T-helper 2 cell treated with Interferon-gamma antibody and Interleukin-4, amounts not matched to agents 100 ng/mL and 5 ng/mL, for 36 hours (primary cell): ENCODE data around the gene MAPK8IP3. TPM values are rescaled to one million over a fixed set of nuclear protein-coding genes. Genes with fewer than 3 reads are reported as not detected.

Experiments used
- intact Hi-C: fragments of 100-400 bp; cut with micrococcal nuclease; formaldehyde crosslinking; loops from one replicate; pipeline ENCODE4 v1.15.1; 2023
- total RNA-seq: library from RNA; stranded (reverse); gene quantifications from 2 replicates; pipeline ENCODE4 v1.2.3, GENCODE V29; 2022

Gene MAPK8IP3
- total RNA-seq, 1 donor from 2014 or later, result 89.1 TPM

- intact Hi-C loops, result no loop called here
These were observed 56.3 kb downstream of the MAPK8IP3 start for GRCh38 chr16:1762196-1762878.

- intact Hi-C loops, result no loop called here
These were observed 57.0 kb downstream of the MAPK8IP3 start for GRCh38 chr16:1762879-1763520.

GRCh38 chr16:1763521-1764511 lies 57.8 kb downstream of the MAPK8IP3 start:
- intact Hi-C loops, result no loop called here

DNA sequence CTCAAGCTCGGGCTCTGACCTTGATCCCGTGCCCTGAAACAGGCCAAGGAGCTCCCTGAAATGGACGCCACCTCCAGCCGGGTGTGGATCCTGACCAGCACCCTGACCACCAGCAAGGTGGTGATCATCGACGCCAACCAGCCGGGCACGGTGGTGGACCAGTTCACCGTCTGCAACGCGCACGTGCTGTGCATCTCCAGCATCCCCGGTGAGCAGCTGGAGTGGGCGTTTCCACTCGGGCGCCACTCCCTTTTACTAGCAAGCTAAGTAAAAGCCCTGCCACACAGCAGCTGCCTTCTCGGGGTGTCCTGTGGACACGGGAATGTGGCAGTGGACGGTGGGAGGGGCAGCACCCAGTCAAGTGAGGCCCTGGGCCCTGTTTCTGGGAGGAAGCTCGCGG lies 59.0 kb downstream of the MAPK8IP3 start:
- intact Hi-C loops, result no loop called here

DNA sequence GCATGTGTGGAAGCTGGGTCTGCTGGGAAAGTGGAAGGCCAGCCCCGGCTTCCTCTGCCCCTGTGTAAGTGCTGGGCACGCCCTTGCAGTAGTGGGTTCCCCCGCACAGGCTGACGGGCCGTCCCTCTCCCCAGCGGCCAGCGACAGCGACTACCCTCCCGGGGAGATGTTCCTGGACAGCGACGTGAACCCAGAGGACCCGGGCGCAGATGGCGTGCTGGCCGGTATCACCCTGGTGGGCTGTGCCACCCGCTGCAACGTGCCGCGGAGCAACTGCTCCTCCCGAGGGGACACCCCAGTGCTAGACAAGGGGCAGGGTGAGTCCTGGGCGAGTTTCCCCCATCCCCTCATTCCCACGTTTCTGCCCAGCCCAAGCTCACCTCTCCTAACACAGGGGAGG lies 59.8 kb downstream of the MAPK8IP3 start:
- intact Hi-C loops, result no loop called here

GRCh38 chr16:1766231-1766630 lies 60.2 kb downstream of the MAPK8IP3 start:
- intact Hi-C loops, result no loop called here

- intact Hi-C loops, result no loop called here
These were observed 60.7 kb downstream of the MAPK8IP3 start for GRCh38 chr16:1766701-1767100.

DNA sequence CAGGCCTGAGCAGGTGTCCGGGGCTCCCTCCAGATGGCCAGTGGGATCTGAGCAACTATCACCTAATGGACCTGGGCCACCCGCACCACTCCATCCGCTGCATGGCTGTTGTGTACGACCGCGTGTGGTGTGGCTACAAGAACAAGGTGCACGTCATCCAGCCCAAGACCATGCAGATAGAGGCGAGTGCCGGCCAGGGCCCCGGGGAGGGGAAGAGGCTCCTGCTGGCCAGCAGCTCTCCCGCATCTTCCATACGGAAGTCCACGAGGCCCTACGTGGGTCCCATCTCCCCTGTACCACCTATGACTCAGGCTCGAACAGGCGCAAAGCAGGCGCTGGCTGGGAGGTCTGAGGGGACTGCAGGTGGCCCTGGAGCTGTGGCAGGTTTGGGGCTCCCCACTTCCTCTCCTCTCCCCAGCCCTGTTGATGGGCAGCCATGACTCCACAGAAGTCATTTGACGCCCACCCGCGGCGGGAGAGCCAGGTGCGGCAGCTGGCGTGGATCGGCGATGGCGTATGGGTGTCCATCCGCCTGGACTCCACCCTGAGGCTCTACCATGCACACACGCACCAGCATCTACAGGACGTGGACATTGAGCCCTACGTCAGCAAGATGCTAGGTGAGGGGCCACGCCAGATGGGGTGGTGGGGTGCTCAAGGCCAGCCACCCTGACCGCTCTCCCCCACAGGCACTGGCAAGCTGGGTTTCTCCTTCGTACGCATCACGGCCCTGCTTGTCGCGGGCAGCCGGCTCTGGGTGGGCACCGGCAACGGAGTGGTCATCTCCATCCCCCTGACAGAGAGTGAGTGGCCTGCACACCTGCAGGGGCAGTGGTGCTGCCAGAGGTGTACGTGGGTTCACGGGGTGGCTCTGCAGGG lies 61.4 kb downstream of the MAPK8IP3 start:
- intact Hi-C loops, result no loop called here

DNA sequence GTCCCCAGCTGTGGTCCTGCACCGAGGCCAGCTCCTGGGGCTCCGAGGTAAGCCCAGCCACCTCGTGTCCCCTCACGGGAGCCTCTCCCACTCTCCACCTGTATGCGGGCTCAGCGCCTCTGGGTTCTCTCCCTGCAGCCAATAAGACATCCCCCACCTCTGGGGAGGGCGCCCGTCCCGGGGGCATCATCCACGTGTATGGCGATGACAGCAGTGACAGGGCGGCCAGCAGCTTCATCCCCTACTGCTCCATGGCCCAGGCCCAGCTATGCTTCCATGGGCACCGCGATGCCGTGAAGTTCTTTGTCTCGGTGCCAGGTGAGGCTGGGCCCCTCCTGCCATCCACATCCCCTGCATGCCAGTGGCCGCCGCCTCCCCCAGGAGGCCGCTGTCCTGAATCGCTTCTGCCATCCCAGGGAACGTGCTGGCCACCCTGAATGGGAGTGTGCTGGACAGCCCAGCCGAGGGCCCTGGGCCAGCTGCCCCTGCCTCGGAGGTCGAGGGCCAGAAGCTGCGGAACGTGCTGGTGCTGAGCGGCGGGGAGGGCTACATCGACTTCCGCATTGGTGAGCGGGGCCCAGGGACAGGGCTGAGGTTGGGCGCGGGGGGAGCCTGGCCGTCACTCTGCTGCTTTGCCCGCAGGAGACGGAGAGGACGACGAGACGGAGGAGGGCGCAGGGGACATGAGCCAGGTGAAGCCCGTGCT lies 62.2 kb downstream of the MAPK8IP3 start:
- intact Hi-C loops, result no loop called here

- intact Hi-C loops, result no loop called here
These were observed 62.9 kb downstream of the MAPK8IP3 start for GRCh38 chr16:1768767-1769401.

DNA sequence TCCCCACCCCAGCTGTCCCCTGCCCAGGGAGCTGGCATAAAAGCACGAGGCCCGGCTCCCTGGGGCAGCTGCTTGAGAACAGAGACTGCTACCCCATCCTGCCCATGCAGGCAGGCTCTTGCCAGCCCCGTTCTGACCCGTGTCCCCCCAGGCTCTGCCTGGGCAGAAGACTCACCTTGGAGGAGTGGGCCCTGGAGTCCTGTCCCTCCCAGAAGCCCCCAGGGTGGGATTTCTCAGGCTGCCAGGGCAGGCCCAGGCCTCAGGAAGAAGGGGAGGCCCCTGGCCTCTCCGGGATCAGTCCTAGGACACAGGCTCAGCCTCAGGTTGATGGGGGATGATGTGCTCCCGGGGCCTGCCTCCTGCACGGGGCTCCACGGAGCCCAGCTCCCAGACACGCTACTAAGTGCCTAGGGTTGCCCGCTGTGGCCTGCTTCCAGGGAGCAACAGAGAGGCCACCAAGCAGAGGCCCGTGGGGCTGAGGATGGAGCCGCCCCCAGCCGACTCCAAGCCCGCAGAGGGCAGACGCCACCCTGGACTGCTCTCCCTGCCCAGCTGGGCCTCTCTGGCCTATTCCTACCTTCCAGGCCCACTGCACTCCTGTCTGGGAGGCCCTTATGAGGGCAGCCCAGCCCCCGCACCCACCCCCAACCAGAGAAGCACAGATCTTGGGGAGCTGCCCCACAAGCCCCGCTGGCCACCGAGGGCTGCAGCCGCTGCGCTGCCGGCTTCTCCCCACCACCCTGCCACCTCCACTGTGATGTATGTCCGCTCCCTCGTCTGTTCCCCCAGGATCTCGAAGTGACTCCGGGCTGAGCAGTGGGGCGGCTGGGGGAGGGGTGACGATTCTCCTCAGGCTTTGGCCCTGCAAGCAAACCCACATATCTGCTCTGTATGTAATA lies 63.7 kb downstream of the MAPK8IP3 start:
- intact Hi-C loops, result loop anchor here (5.0 kb wide), 2 partner anchors 62 to 188 kb away; partner anchors contain the start of genes MAPK8IP3 and NDUFB10

DNA sequence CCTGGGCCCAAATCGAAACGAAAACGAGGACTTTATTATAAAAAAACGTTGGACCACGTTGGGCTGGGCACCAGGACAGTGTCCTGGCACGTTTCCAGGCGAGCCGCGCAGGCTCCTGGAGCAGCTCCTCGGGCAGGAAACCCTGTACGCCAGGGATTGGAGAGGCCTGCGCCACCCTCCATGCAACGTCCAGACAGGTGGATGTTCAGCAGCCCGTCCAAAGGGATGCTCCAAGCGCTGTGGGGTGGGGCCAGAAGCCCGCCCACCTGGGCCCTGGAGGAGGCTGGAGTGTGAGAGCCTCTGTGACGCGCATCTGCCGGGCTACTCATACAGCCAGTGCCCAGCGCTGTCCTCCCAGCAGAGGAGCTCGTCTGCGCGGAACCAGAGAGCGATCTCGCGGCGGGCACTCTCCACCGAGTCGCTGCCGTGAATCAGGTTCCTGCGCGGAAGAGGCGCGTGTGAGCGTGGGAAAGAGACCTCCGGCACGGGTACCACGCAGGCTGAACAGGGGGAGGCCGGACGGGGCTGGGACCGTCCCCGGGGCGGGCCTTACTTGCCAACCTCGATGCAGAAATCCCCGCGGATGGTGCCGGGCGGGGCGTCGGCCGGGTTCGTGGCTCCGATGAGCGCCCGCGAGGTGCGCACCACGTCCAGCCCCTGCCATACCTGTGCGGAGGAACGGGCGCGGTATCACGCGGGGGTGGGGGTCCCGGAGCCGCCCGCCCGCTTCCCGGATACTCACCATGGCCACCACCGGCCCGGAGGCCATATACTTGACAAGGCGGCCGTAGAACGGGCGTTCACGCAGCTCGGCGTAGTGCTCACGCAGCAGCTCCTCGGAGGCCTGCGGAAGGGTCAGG lies 64.6 kb downstream of the MAPK8IP3 start:
- intact Hi-C loops, result loop anchor here (5.0 kb wide), 2 partner anchors 63 to 187 kb away; partner anchors contain the start of genes MAPK8IP3 and NDUFB10

DNA sequence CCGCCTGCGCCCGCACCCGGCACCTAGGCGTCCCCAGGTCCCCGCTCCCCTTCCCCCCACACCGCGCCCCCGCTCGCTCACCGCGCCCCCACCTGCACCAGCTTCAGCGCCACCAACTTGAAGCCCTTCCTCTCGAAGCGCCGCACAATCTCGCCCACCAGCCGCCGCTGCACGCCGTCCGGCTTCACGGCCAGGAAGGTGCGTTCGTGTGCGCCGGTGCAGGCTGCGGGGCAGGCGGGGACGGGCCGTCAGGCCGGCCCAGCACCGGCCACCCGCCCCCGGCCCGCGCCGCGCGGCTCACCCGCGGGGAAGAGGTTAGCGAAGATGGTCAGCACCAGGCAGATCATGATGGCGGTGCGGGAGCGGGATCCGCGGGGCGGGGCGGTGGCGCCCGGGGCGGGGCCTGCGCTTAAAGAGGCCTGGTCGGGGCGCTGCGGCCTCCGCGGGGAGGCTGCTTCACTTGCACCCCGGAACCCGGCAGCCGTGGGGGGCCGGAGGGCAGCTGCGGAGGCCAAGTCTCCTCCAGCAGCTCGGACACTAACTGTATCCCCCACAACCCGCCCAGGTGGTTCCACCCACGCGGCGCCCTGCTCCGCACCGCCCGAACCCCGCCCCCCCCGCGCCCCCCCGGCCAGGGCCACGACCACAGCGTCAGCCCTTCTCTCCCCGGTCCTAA lies 65.3 kb downstream of the MAPK8IP3 start, which contains the start of gene NME3:
Gene NME3 (minus strand): TSS at position 356 of the 676 bp plus-strand sequence. CDS start 9 bp downstream, at position 347.
- intact Hi-C loops, result loop anchor here (5.0 kb wide), 2 partner anchors 64 to 186 kb away; partner anchors contain the start of genes MAPK8IP3 and NDUFB10

DNA sequence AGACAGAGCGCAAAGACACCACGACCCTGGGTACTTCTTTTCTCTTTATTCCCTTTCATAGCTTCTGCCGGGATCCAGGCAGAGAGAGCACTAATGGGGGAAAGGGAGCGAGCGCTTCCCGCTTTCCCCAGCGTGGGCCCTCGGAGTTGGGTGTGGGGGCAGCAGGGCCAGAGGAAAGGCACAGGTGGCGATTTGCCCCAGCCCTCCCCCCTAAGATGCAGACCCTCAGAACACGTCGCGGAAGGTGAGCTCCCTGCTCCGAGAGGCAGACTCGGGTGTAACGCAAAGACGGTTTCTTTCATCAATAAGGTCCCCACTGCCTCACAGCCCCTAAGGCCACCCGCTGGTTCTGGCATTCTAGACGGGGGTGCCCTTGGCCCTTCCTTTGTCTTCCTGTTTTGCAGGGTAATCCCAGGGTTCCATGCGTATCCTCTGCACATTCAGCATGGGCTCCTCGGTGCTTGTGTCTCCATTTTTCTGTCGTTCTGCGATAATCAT lies 65.9 kb downstream of the MAPK8IP3 start:
- intact Hi-C loops, result loop anchor here (1.0 to 5.0 kb wide), 3 partner anchors 65 to 352 kb away; partner anchors contain the start of genes MAPK8IP3, NDUFB10 and UQCC4

GRCh38 chr16:1772362-1772907 lies 66.4 kb downstream of the MAPK8IP3 start, which contains the start of gene EME2:
Gene EME2, plus strand, starts transcription at chr16:1772810. Its CDS starts 418 bp downstream, at chr16:1773228.
- intact Hi-C loops, result loop anchor here (1.0 to 5.0 kb wide), 3 partner anchors 65 to 352 kb away; partner anchors contain the start of genes MAPK8IP3, NDUFB10 and UQCC4
